Peyer's patch (tissue), 4 donors: ENCODE results near the gene WLS. TPM values are rescaled to one million over a fixed set of nuclear protein-coding genes. Genes with fewer than 3 reads are reported as not detected.

ENCODE experiments used
- DNase-seq, 3 donors: peaks; one replicate each; pipeline ENCODE4 v3.0.0-alpha.2; 2017 to 2019
- H3K27ac ChIP-seq, 4 donors: fragments of 200-600 bp; sonication (generic); one replicate each; pipeline ENCODE4 v1.5.1; 2016 to 2019
- H3K27me3 ChIP-seq, 2 donors: fragments of 200-600 bp; sonication (generic); one replicate each; pipeline ENCODE4 v1.5.1; 2019
- H3K36me3 ChIP-seq, 3 donors: fragments of 200-600 bp; sonication (generic); one replicate each; pipeline ENCODE4 v1.5.1; 2016 to 2019
- H3K4me1 ChIP-seq, 4 donors: fragments of 200-600 bp; sonication (generic); one replicate each; pipeline ENCODE4 v1.5.1; 2016 to 2019
- H3K4me3 ChIP-seq, 4 donors: fragments of 200-600 bp; sonication (generic); 1 replicate in 3 of 4; 2 replicates in 1 of 4; pipeline ENCODE4 v1.5.1; 2016 to 2019; ENCODE audit warnings: mild to moderate bottlenecking in 1 of 4
- H3K9me3 ChIP-seq, 4 donors: fragments of 200-600 bp; sonication (generic); one replicate each; pipeline ENCODE4 v1.5.1; 2016 to 2019; ENCODE audit warnings: mild to moderate bottlenecking in 1 of 4
- POLR2A ChIP-seq, 2 donors: fragments of 450-650 bp; IDR thresholded peaks; one replicate each; pipeline ENCODE4 v1.5.1; 2017; ENCODE audit warnings: antibody characterized with exemption in 2 of 2, mild to moderate bottlenecking in 2 of 2, moderate library complexity in 2 of 2
- total RNA-seq, 4 donors: library from RNA; depleted of rRNA; stranded (reverse); fragments of >200 nt; gene quantifications; one replicate each; pipeline ENCODE4 v1.1.0, GENCODE V29; 2016
- TF ChIP-seq, protein P1 (sequence below), 6 experiments: fragments of 450-650 bp in 4 of 6; fragments of 200-600 bp in 2 of 6; sonication (generic) in 1 of 6; IDR thresholded peaks; one replicate each; pipeline ENCODE4 v1.5.1; 2017 to 2019; ENCODE audit warnings: antibody characterized with exemption in 6 of 6, mild to moderate bottlenecking in 3 of 6, moderate library complexity in 1 of 6

Gene WLS
- total RNA-seq, 4 donors from 2014 or later, result 46.1 to 140 (median 73.8) TPM

DNA sequence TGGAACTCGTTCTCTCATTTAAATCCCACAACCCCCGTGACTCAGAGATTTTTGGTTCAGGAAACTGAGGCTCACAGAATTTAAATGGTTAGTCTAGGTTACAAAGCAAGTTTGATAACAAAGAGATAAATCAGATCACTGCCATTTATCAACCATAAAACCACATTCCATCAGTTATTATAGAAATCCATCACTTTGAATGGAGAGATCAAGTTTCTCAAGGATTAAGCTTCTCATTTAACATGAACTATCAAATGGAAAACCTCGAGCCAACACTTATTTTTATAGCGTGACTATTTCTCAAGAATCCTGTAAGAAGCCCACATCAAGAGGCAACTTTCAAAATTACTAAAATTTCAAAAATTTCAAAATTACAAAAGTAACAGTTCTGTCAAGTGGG lies 11.9 kb downstream of the WLS start:
- Histone ChIP-seq H3K9me3 (no peaks in the 10 kb centered on the region), H3K4me1 (peaks cover 0 to 11% (median 0%) of the 10 kb centered on the region in 4 donors), H3K36me3 (no peaks in the 10 kb centered on the region), H3K4me3 (no peak overlapping the region), H3K27ac (no peak overlapping the region), H3K27me3 (no peaks in the 10 kb centered on the region)
- no peak for DNase-seq
- TF ChIP-seq POLR2A (IDR thresholded peaks at IDR 0.05), result no peak
- TF ChIP-seq, protein P1, sequence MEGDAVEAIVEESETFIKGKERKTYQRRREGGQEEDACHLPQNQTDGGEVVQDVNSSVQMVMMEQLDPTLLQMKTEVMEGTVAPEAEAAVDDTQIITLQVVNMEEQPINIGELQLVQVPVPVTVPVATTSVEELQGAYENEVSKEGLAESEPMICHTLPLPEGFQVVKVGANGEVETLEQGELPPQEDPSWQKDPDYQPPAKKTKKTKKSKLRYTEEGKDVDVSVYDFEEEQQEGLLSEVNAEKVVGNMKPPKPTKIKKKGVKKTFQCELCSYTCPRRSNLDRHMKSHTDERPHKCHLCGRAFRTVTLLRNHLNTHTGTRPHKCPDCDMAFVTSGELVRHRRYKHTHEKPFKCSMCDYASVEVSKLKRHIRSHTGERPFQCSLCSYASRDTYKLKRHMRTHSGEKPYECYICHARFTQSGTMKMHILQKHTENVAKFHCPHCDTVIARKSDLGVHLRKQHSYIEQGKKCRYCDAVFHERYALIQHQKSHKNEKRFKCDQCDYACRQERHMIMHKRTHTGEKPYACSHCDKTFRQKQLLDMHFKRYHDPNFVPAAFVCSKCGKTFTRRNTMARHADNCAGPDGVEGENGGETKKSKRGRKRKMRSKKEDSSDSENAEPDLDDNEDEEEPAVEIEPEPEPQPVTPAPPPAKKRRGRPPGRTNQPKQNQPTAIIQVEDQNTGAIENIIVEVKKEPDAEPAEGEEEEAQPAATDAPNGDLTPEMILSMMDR (IDR thresholded peaks at IDR 0.05), result no peak

DNA sequence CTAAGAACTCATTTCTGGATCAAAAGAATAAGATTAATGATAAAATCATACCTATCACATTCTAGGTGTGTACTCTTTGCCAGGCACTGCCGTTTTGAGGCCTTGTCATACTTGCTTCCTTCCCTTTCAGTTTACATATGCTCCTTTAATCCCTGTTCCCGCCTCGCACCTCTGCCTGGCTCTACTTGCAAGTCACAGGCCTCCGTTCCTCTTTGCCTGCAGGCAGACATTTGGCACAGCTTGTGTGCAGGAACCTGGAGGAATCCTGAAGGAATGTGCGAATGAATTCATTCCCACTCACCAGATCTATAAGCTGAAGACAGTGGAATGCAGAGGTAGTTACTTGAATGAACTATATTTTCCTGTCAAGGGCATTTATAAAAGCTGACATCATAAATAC lies 13.8 kb downstream of the WLS start:
- no peak for DNase-seq
- TF ChIP-seq, protein P1 (IDR thresholded peaks at IDR 0.05), result no peak
- no peak for TF ChIP-seq POLR2A (IDR thresholded peaks at IDR 0.05)
- Histone ChIP-seq H3K27ac (peak overlapping the region in 1 of 4 donors; percentile 16), H3K4me3 (no peak overlapping the region), H3K4me1 (peaks cover 0 to 28% (median 0%) of the 10 kb centered on the region in 4 donors), H3K9me3 (no peaks in the 10 kb centered on the region), H3K27me3 (no peaks in the 10 kb centered on the region), H3K36me3 (no peaks in the 10 kb centered on the region)

DNA sequence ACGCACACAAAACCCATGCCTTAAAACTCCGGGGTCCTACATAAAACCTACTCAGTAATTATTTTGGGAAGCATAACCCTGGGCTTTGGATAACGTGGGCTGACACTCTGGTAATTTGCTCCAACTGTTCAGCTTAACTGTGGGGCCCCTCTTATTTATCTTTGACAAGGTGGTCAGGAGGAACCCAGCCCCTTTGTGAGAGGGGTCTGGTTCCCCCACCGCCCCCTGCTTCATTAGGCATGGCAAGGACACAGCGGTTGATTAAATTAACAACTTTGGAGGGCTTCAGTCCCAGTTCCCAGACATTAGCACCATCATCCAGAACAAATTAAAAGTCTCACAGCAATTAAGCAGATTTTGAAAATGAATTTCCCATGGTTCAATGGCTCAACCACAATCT lies 14.7 kb downstream of the WLS start:
- Histone ChIP-seq H3K4me1 (peaks cover 0 to 33% (median 0%) of the 10 kb centered on the region in 4 donors), H3K4me3 (no peak overlapping the region), H3K27ac (no peak overlapping the region), H3K27me3 (no peaks in the 10 kb centered on the region), H3K9me3 (no peaks in the 10 kb centered on the region), H3K36me3 (no peaks in the 10 kb centered on the region)
- no peak for DNase-seq
- no peak for TF ChIP-seq POLR2A (IDR thresholded peaks at IDR 0.05)
- TF ChIP-seq, protein P1 (IDR thresholded peaks at IDR 0.05), result no peak

DNA sequence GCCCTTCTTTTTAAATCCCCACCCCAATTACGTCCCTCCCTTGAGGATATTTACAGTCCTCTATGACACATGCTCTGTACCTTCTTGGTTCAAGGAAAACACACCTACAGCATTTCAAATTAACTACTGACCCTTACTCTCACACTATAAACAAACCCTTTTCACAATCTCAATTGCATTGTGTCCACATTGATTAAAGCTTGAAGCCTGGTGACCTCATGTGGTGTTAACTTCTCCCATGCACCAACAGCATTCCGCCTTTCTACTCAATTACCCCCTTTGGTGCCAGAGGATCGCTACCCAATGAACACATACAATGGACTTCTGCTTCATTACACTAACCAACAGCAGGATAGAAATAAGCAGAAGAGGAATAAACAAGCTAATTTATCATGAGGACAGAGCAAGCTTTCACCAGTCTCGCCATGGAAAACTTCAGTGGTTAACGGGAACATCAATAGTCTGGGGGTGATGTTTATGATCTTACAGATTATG lies 15.2 kb downstream of the WLS start:
- no peaks in the 10 kb centered on the region for H3K27me3 ChIP-seq
- no peak overlapping the region for H3K27ac ChIP-seq
- DNase-seq, result no peak
- H3K4me3 ChIP-seq, result no peak overlapping the region
- TF ChIP-seq, protein P1 (IDR thresholded peaks at IDR 0.05), result no peak
- no peak for TF ChIP-seq POLR2A (IDR thresholded peaks at IDR 0.05)
- H3K9me3 ChIP-seq, result no peaks in the 10 kb centered on the region
- no peaks in the 10 kb centered on the region for H3K36me3 ChIP-seq
- H3K4me1 ChIP-seq, result peaks cover 0 to 33% (median 0%) of the 10 kb centered on the region in 4 donors

DNA sequence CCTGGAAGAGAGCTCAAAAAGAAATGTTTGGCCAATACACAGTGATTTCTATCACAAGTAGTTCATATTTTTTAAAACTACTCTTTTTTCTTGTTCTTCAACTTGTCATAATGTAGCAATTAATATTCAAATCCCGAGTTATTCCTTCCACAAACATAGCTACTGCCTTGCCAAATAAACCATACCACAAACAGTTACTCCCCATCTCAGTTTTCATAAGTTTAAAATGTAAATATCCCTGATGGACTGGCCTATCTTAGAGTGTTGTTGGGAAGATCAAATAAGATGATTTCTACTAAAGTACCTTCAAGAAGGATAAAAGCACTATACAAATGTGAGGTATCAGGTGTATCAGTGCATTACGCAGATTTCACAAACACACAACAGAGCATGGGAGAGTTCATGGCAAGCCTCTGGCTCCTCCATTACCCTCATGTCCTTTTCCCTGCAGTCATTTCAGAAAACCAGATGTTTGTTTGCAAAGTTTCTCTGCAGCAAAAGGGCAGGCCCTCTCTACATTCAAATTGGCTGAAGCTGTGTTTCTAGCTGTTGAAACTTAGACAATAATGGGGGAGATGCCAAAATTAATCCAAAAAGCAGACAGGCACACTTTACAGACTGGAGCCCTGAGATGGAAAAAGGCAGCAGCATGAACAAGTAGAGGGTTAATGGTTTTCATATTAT lies 16.1 kb downstream of the WLS start:
- no peaks in the 10 kb centered on the region for H3K9me3 ChIP-seq
- peaks cover 0 to 33% (median 0%) of the 10 kb centered on the region in 4 donors for H3K4me1 ChIP-seq
- no peaks in the 10 kb centered on the region for H3K36me3 ChIP-seq
- peak overlapping the region in 1 of 4 donors; percentile 0 for H3K27ac ChIP-seq
- no peak overlapping the region for H3K4me3 ChIP-seq
- no peaks in the 10 kb centered on the region for H3K27me3 ChIP-seq
- no peak for DNase-seq
- no peak for TF ChIP-seq POLR2A (IDR thresholded peaks at IDR 0.05)

DNA sequence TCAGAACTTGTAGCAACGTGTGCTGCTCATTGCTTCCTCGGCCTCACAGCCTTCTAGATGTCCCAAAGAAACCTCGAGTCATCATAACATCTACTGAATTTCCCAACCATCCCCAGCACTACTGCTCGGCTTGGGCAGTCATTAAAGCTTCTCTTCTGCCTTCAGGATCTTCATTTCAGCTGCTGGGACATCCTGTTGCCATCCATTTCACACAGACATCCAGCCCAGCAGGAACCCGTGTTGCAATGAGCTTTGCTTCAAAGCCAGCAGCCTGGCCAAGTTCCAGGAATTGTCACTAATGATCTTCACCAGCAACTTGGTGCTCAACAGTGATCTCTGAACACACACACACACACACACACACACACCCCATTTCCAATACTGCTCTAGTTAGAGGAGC lies 18.5 kb downstream of the WLS start:
- no peak for TF ChIP-seq POLR2A (IDR thresholded peaks at IDR 0.05)
- TF ChIP-seq, protein P1 (IDR thresholded peaks at IDR 0.05), result no peak
- Histone ChIP-seq H3K27me3 (no peaks in the 10 kb centered on the region), H3K36me3 (no peaks in the 10 kb centered on the region), H3K27ac (peak overlapping the region in 2 of 4 donors; percentile 20 to 69), H3K9me3 (no peaks in the 10 kb centered on the region), H3K4me3 (no peak overlapping the region), H3K4me1 (peaks cover 0 to 33% (median 0%) of the 10 kb centered on the region in 4 donors)
- peak in 2 of 3 donors; percentile 49 to 76 for DNase-seq
